Endothelial cell of umbilical vein (primary cell): ENCODE measurements around the gene TOX2. TPM values are rescaled to one million over a fixed set of nuclear protein-coding genes. Genes with fewer than 3 reads are reported as not detected.

Source experiments
- BruUV-seq: library from RNA; stranded (reverse); fragments of 400-500 nt; replicated peaks from 2 replicates; lab custom pipeline; 2021; lab: Mats Ljungman, UMichigan
- CTCF ChIA-PET: fragments of 300-600, 350-600 bp; sonication (Branson Sonifier 250); formaldehyde crosslinking; loops from one replicate; lab custom pipeline; 2021; ENCODE audit warnings: antibody characterized with exemption, inconsistent platforms; lab: Charles Lee
- POLR2A ChIA-PET: fragments of 300-600, 350-600 bp; sonication (Branson Sonifier 250); formaldehyde crosslinking; loops from one replicate; lab custom pipeline; 2021; ENCODE audit warnings: antibody characterized with exemption, inconsistent platforms; lab: Charles Lee
- DNase-seq: peaks from one replicate; pipeline ENCODE4 v3.0.0-alpha.2; 2011; ENCODE audit warnings: low read depth, low spot score
- FAIRE-seq: peaks from 2 replicates; lab custom pipeline; 2011; peaks lifted over from hg19 to GRCh38; lab: Jason Lieb, UNC
- H2AFZ ChIP-seq: 2 replicates; pipeline ENCODE4 v1.6.0; 2012; ENCODE audit warnings: low read depth, low read length, control low read depth, inconsistent platforms
- H3K27ac ChIP-seq: 2 replicates; pipeline ENCODE4 v1.5.1; 2011; ENCODE audit warnings: low read depth, mild to moderate bottlenecking, control low read depth, low read length, moderate library complexity; ENCODE audit not compliant: insufficient read depth
- H3K27me3 ChIP-seq, 2 experiments: 2 replicates each; pipeline versions ENCODE4 v1.6.0 to v1.6.1; 2011; ENCODE audit warnings: low read length in 2 of 2, mixed read lengths in 1 of 2; ENCODE audit not compliant: control insufficient read depth in 2 of 2, insufficient read depth in 2 of 2
- H3K36me3 ChIP-seq, 2 experiments: 2 replicates in 1 of 2; 3 replicates in 1 of 2; pipeline ENCODE4 v1.5.1; 2011; ENCODE audit warnings: low read length in 2 of 2, mild to moderate bottlenecking in 1 of 2, moderate library complexity in 1 of 2; ENCODE audit not compliant: control insufficient read depth in 2 of 2, insufficient read depth in 2 of 2; ENCODE audit errors: extremely low read depth in 1 of 2
- H3K4me1 ChIP-seq: 3 replicates; pipeline ENCODE4 v1.5.1; 2011; ENCODE audit warnings: mild to moderate bottlenecking, low read length; ENCODE audit not compliant: control insufficient read depth, insufficient read depth; ENCODE audit errors: extremely low read depth
- H3K4me2 ChIP-seq: 2 replicates; pipeline ENCODE4 v1.6.1; 2011; ENCODE audit warnings: low read length, control low read depth, mixed read lengths; ENCODE audit not compliant: insufficient read depth
- H3K4me3 ChIP-seq, 3 experiments: fragments of 200-600 bp in 1 of 3; sonication (generic), shearing (Covaris generic) in 1 of 3; replicated peaks in 1 of 3; 2 replicates each; pipeline ENCODE4 v1.5.1; 2011 to 2016; ENCODE audit warnings: control low read depth in 3 of 3, low read length in 3 of 3, mild to moderate bottlenecking in 2 of 3, inconsistent platforms in 1 of 3, low read depth in 1 of 3, moderate library complexity in 1 of 3; ENCODE audit not compliant: insufficient read depth in 1 of 3
- H3K79me2 ChIP-seq: 2 replicates; pipeline ENCODE4 v1.6.0; 2012; ENCODE audit warnings: low read length, inconsistent platforms; ENCODE audit not compliant: control insufficient read depth, insufficient read depth
- H3K9ac ChIP-seq: replicated peaks from 2 replicates; pipeline ENCODE3; 2011; ENCODE audit warnings: low read length, control low read depth; ENCODE audit not compliant: insufficient read depth; ENCODE audit errors: extremely low read depth
- H3K9me1 ChIP-seq: replicated peaks from 3 replicates; pipeline ENCODE4 v1.6.0; 2011; ENCODE audit warnings: mild to moderate bottlenecking, low read length; ENCODE audit not compliant: control insufficient read depth, insufficient read depth; ENCODE audit errors: extremely low read depth
- H3K9me3 ChIP-seq: replicated peaks from 2 replicates; pipeline ENCODE4 v1.5.1; 2012; ENCODE audit warnings: low read length, inconsistent platforms; ENCODE audit not compliant: control insufficient read depth, insufficient read depth
- H4K20me1 ChIP-seq: replicated peaks from 2 replicates; pipeline ENCODE3; 2011; ENCODE audit warnings: mild to moderate bottlenecking, low read length; ENCODE audit not compliant: control insufficient read depth, insufficient read depth; ENCODE audit errors: extremely low read depth
- EZH2 ChIP-seq: IDR thresholded peaks from 2 replicates; pipeline ENCODE4 v1.6.1; 2012; ENCODE audit warnings: borderline replicate concordance, low read depth, mild to moderate bottlenecking, moderate library complexity, low read length, inconsistent platforms; ENCODE audit not compliant: severe bottlenecking
- FOS ChIP-seq: IDR thresholded peaks from 2 replicates; pipeline ENCODE4 v1.6.1; 2011; ENCODE audit warnings: mild to moderate bottlenecking, low read length, moderate library complexity, borderline replicate concordance; ENCODE audit not compliant: insufficient read depth
- GATA2 ChIP-seq: IDR thresholded peaks from 2 replicates; pipeline ENCODE4 v1.7.0; 2011; ENCODE audit warnings: low read depth, mild to moderate bottlenecking, moderate library complexity, mixed read lengths, low read length; ENCODE audit not compliant: insufficient read length, insufficient read depth
- JUN ChIP-seq: IDR thresholded peaks from 2 replicates; pipeline ENCODE4 v1.6.1; 2011; ENCODE audit warnings: borderline replicate concordance, low read depth; ENCODE audit not compliant: insufficient read length, insufficient read depth
- MYC ChIP-seq: IDR thresholded peaks from one replicate; pipeline ENCODE4 v1.6.1; 2011; ENCODE audit warnings: mild to moderate bottlenecking, low read depth, low read length
- POLR2A ChIP-seq: IDR thresholded peaks from 2 replicates; pipeline ENCODE4 v1.6.1; 2012; ENCODE audit warnings: low read depth, mild to moderate bottlenecking, control low read depth, low read length
- POLR2AphosphoS5 ChIP-seq: IDR thresholded peaks from 2 replicates; pipeline ENCODE4 v1.6.1; 2012; ENCODE audit warnings: low read depth, mild to moderate bottlenecking, control low read depth, low read length, moderate library complexity; ENCODE audit not compliant: insufficient read depth
- dilution Hi-C: fragments of 300-500 bp; cut with MboI; formaldehyde crosslinking; loops from one replicate; pipeline ENCODE4 v1.15.0; 2019; ENCODE audit warnings: low sequenced_read_pairs; ENCODE audit not compliant: extremely low pct_ligation_motif_present
- intact Hi-C: fragments of 100-400 bp; cut with micrococcal nuclease; formaldehyde crosslinking; loops from one replicate; pipeline ENCODE4 v1.10.0; 2022
- polyA plus RNA-seq, 4 experiments: library from polyadenylated mRNA; depleted of rRNA in 3 of 4; stranded (reverse) in 3 of 4; unstranded in 1 of 4; fragments of >200 nt; gene quantifications; 2 replicates each; pipeline versions ENCODE4 v1.2.1 to v1.2.3, GENCODE V29; 2011 to 2012; ENCODE audit warnings: missing spikeins in 1 of 4
- total RNA-seq: library from RNA; stranded (reverse); gene quantifications from 2 replicates; pipeline ENCODE4 v1.2.3, GENCODE V29; 2021
- TF ChIP-seq, protein P1 (sequence below), 2 donors: IDR thresholded peaks; 1 replicate in 1 of 2; 2 replicates in 1 of 2; pipeline ENCODE4 v1.5.1; 2011; ENCODE audit warnings: low read length in 2 of 2, mild to moderate bottlenecking in 2 of 2, moderate library complexity in 2 of 2, control low read depth in 1 of 2, inconsistent platforms in 1 of 2, low read depth in 1 of 2; ENCODE audit not compliant: insufficient read depth in 1 of 2; ENCODE audit errors: extremely low read depth in 1 of 2
- TF ChIP-seq, protein P2 (sequence below): IDR thresholded peaks from 2 replicates; pipeline ENCODE4 v1.6.1; 2011; ENCODE audit not compliant: insufficient read depth, insufficient read length

TOX2 gene
- total and polyA plus RNA-seq, 2 donors (not counting 3 experiments of a cell fraction or from before 2014, with no cell fraction given), result 7.0 to 18.6 TPM

DNA sequence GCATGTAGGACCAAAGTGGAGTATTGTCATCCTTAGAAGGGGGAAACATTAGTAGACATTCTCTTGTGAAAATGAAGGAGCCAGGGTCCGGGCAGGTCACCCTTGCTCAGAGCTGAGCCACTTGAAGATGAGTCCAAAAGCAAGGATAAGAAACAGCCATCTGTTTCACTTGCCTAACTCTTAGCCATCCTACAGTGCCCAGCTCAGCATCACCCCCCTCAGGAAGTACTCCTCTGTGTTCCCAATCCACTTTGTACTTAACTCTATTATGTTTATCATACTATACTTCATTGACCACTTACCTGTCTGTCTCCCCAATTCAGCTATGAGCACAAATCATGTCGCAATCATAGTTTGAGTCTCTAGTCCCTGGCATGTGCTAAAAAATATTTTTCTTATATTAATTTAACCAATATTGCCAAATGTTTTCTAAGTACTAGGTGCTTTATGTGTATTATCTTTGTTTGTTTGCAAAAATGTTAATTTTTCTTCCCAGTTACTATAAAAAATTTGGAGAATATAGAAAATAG, 8.1 kb upstream of the TOX2 start:
- TF ChIP-seq EZH2 (no peak), POLR2AphosphoS5 (no peak), POLR2A (no peak), JUN (no peak), GATA2 (no peak), FOS (no peak), MYC (no peak)
- TF ChIP-seq, protein P1, sequence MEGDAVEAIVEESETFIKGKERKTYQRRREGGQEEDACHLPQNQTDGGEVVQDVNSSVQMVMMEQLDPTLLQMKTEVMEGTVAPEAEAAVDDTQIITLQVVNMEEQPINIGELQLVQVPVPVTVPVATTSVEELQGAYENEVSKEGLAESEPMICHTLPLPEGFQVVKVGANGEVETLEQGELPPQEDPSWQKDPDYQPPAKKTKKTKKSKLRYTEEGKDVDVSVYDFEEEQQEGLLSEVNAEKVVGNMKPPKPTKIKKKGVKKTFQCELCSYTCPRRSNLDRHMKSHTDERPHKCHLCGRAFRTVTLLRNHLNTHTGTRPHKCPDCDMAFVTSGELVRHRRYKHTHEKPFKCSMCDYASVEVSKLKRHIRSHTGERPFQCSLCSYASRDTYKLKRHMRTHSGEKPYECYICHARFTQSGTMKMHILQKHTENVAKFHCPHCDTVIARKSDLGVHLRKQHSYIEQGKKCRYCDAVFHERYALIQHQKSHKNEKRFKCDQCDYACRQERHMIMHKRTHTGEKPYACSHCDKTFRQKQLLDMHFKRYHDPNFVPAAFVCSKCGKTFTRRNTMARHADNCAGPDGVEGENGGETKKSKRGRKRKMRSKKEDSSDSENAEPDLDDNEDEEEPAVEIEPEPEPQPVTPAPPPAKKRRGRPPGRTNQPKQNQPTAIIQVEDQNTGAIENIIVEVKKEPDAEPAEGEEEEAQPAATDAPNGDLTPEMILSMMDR (IDR thresholded peaks at IDR 0.05; ENCODE audit: extremely low read depth in 1 of 2, insufficient read depth in 1 of 2, low read depth in 1 of 2, low read length in 2 of 2), result no peak
- TF ChIP-seq, protein P2, sequence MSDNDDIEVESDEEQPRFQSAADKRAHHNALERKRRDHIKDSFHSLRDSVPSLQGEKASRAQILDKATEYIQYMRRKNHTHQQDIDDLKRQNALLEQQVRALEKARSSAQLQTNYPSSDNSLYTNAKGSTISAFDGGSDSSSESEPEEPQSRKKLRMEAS, result no peak
- DNase-seq (no peak), FAIRE-seq (no peak)
- no peak overlapping the region for H3K9ac ChIP-seq
- no peaks in the 10 kb centered on the region for H3K27me3 ChIP-seq
- no peaks in the 10 kb centered on the region for H4K20me1 ChIP-seq
- H3K36me3 ChIP-seq, result no peaks in the 10 kb centered on the region
- H3K4me1 ChIP-seq, result peaks cover 10% of the 10 kb centered on the region
- POLR2A ChIA-PET, result no interaction called here
- H3K9me3 ChIP-seq, result no peaks in the 10 kb centered on the region
- CTCF ChIA-PET, result no interaction called here
- intact Hi-C loops, result no loop called here
- no TSS peak for BruUV-seq
- H3K27ac ChIP-seq, result no peak overlapping the region
- no peak overlapping the region for H3K4me2 ChIP-seq
- no peak overlapping the region for H3K4me3 ChIP-seq
- no peak overlapping the region for H2AFZ ChIP-seq
- H3K79me2 ChIP-seq, result no peaks in the 10 kb centered on the region
- dilution Hi-C loops, result loop anchor here (25.0 kb wide), 1 partner anchor 144 kb away; no protein-coding TSS in a partner anchor
- H3K9me1 ChIP-seq, result no peaks in the 10 kb centered on the region
